Small intestine (tissue), 7 donors: ENCODE measurements around the gene KIAA0319L. TPM values are rescaled to one million over a fixed set of nuclear protein-coding genes. Genes with fewer than 3 reads are reported as not detected.

ENCODE experiments used
- DNase-seq, 2 donors: peaks; one replicate each; pipeline versions ENCODE4 v3.0.0 to v3.0.0-alpha.2; 2013
- FAIRE-seq: peaks from 2 replicates; lab custom pipeline; 2012; peaks lifted over from hg19 to GRCh38; lab: Jason Lieb, UNC
- H3K27ac ChIP-seq, 3 donors: one replicate each; pipeline ENCODE4 v1.5.1; 2013; ENCODE audit warnings: low read length in 2 of 3, mild to moderate bottlenecking in 2 of 3, control low read depth in 1 of 3, inconsistent platforms in 1 of 3, low read depth in 1 of 3, moderate library complexity in 1 of 3
- H3K27me3 ChIP-seq, 3 donors: one replicate each; pipeline ENCODE4 v1.6.1; 2013; ENCODE audit warnings: low read length in 3 of 3, inconsistent platforms in 1 of 3; ENCODE audit not compliant: control insufficient read depth in 3 of 3, insufficient read depth in 3 of 3
- H3K36me3 ChIP-seq, 3 donors: one replicate each; pipeline ENCODE4 v1.6.1; 2013; ENCODE audit warnings: low read length in 3 of 3, inconsistent platforms in 1 of 3, low read depth in 1 of 3, mild to moderate bottlenecking in 1 of 3, moderate library complexity in 1 of 3; ENCODE audit not compliant: control insufficient read depth in 3 of 3, insufficient read depth in 2 of 3
- H3K4me1 ChIP-seq, 3 donors: one replicate each; pipeline ENCODE4 v1.6.1; 2013; ENCODE audit warnings: low read length in 2 of 3, inconsistent platforms in 1 of 3, low read depth in 1 of 3, mild to moderate bottlenecking in 1 of 3, moderate library complexity in 1 of 3; ENCODE audit not compliant: control insufficient read depth in 3 of 3, insufficient read depth in 2 of 3
- H3K4me3 ChIP-seq, 3 donors: one replicate each; pipeline ENCODE4 v1.5.1; 2013; ENCODE audit warnings: low read length in 3 of 3, control low read depth in 1 of 3, inconsistent platforms in 1 of 3, low read depth in 1 of 3, mild to moderate bottlenecking in 1 of 3, moderate library complexity in 1 of 3
- H3K9me3 ChIP-seq, 2 donors: one replicate each; pipeline ENCODE4 v1.6.1; 2013; ENCODE audit warnings: low read depth in 1 of 2, low read length in 1 of 2; ENCODE audit not compliant: control insufficient read depth in 2 of 2, insufficient read depth in 1 of 2
- WGBS, 3 donors: extraction: QIAGEN DNeasy Blood & Tissue Kit; methylation state at CpG; one replicate each; pipeline ENCODE4 v1.1.7; 2013; 5-methylcytosine and 5-hydroxymethylcytosine counted together
- polyA plus RNA-seq, 4 donors: library from polyadenylated mRNA; stranded (reverse) in 3 of 4; unstranded in 1 of 4; fragments of 200-250 nt in 3 of 4; fragments of 120-200 nt in 1 of 4; gene quantifications; one replicate each; pipeline versions ENCODE4 v1.2.1 to v1.2.3, GENCODE V29; 2013
- donor health status: healthy with polysubstance abuse.
- donor health status: control.
- donor health status: control.
- donor health status: Bipolar disorder and iron deficiency.
- donor health status: healthy.

KIAA0319L gene
- polyA plus RNA-seq, 4 donors: 14.1 to 66.4 (median 21.9) TPM

DNA sequence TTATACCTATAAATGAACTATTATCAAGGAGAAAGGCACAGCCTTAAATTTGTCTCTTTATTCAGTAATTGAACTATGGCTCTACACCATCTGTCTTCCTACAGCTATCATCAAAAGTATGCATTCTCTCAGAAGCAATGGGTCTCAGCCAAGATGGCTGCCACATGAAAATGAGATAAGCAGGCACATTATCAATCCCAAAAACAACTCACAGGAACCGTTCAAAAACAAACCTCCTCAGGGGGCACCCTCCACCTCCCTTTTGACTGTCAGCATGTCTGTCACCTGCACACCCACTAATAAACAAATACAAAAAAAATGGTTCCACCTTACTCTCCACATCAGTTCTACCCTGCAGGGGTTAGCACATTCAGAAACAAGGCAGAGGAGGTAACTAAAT lies 23.6 kb downstream of the KIAA0319L start:
- Histone ChIP-seq H3K36me3 (peaks cover 2 to 20% (median 6%) of the 10 kb centered on the region in 3 donors), H3K9me3 (peaks cover 0 to 29% of the 10 kb centered on the region in 2 donors), H3K27ac (no peak overlapping the region), H3K27me3 (no peaks in the 10 kb centered on the region), H3K4me3 (no peak overlapping the region), H3K4me1 (peaks cover 0 to 2% (median 0%) of the 10 kb centered on the region in 3 donors)
- DNase-seq: no peak
- FAIRE-seq: no peak
- WGBS, 3 donors: 34 to 58% (median 57%) methylated on average over 1 of the region's 1 CpG

DNA sequence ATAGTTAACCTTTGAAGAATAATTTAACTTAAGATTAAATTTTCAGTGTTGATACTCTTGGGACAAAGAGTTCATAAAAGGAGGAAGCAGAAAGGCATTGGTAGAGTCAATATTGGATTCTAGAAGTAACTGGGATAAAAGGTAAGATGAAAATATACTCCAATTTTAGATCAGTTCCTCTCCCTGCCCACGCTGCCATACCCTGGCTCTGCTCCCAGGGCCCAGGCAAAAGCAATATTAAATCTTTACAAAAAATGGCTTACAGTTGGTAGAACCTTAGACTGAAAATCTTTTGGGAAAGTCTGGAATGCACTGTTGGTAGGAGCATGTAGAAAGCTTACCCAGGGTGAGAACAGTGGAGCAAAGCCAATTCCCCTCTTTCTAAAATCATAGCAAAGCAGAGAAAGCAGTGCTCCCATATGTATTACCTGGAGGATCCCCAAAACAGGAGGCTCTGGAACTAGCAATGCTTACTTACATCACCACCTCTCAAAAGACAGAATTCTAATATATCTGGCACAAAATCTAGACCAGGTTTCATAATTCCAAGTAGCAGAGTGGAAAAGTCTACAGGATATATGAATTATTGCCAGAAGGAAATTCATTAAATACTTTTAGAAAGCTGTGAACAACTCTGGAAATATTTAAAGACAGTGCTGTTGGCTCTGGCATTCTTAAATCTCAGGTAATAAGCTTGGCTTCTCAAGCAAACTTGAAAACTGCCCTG lies 24.5 kb downstream of the KIAA0319L start:
- Histone ChIP-seq H3K27me3 (no peaks in the 10 kb centered on the region), H3K9me3 (peaks cover 0 to 33% of the 10 kb centered on the region in 2 donors), H3K4me1 (peaks cover 0 to 2% (median 0%) of the 10 kb centered on the region in 3 donors), H3K36me3 (peaks cover 2 to 20% (median 6%) of the 10 kb centered on the region in 3 donors), H3K4me3 (no peak overlapping the region), H3K27ac (no peak overlapping the region)
- DNase-seq: no peak
- 90 to 96% (median 92%) methylated on average over 1 of the region's 1 CpG for WGBS, 3 donors
- no peak for FAIRE-seq

DNA sequence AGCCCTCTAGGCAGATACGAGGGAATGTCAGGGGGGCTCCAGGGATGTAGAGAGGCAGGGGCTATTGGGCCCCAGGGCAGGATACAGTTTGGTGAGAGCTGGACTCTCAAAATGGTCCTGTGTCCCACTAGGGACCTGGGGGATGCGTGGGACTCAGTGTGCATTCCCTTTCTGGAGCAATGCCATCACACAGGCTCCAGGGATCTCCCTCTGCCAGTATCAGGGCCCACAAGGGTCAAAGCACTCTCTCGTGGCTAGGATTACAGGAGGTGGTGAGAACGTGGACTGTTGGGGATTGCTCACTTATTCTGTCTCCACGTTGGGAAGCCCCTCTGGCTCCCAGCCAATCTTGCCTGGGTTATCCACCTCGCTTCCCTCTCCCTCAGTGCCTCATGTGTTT lies 25.8 kb downstream of the KIAA0319L start:
- Histone ChIP-seq H3K9me3 (peaks cover 0 to 33% of the 10 kb centered on the region in 2 donors), H3K4me1 (no peaks in the 10 kb centered on the region), H3K27ac (no peak overlapping the region), H3K36me3 (peaks cover 2 to 20% (median 6%) of the 10 kb centered on the region in 3 donors), H3K4me3 (no peak overlapping the region), H3K27me3 (no peaks in the 10 kb centered on the region)
- no peak for FAIRE-seq
- DNase-seq: no peak
- WGBS, 3 donors: 86 to 94% (median 88%) methylated on average over 6 of the region's 6 CpGs

DNA sequence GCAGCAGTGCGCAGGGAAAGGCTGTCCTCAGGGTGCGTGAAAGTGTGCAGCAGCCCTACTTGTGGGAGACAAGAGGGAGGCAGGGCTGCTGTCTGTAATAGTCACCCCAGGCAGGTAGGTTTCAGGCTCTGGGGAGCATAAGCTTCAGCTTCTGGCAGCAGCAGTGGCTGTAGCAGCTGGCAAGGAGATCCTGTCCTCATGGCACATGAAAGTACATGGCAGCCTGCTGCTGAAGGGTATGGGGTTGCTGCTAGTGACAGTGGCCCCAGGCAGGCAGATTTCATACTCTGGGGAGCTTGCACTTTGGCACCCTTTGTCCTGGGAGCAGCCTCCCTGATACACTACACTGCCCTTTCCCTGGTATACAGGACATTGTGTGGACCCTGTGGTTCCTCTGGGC lies 26.3 kb downstream of the KIAA0319L start:
- no peak overlapping the region for H3K4me3 ChIP-seq
- H3K9me3 ChIP-seq: peaks cover 0 to 33% of the 10 kb centered on the region in 2 donors
- DNase-seq (no peak), FAIRE-seq (no peak)
- H3K27me3 ChIP-seq: no peaks in the 10 kb centered on the region
- 98 to 100% (median 100%) methylated on average over 2 of the region's 2 CpGs for WGBS, 3 donors
- no peak overlapping the region for H3K27ac ChIP-seq
- no peaks in the 10 kb centered on the region for H3K4me1 ChIP-seq
- H3K36me3 ChIP-seq: peaks cover 2 to 20% (median 6%) of the 10 kb centered on the region in 3 donors

DNA sequence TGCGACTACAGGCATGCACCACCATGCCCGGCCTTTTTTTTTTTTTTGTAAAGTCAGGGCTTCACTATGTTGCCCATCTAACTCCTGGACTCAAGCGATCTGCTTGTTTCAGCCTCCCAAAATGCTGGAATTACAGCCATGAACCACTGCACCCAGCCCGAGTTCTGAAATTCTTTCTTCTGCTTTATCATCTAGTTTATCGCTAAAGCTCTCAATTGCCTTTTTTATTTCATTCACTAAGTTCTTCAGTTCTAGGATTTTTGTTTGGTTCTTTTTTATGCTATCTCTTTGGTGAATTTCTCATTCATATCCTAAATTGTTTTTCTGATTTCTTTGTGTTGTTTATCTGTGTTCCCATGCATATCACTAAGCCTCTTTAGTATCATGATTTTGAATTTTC lies 27.0 kb downstream of the KIAA0319L start:
- Histone ChIP-seq H3K4me1 (no peaks in the 10 kb centered on the region), H3K9me3 (peaks cover 0 to 33% of the 10 kb centered on the region in 2 donors), H3K36me3 (peaks cover 2 to 20% (median 6%) of the 10 kb centered on the region in 3 donors), H3K4me3 (no peak overlapping the region), H3K27me3 (no peaks in the 10 kb centered on the region), H3K27ac (no peak overlapping the region)
- DNase-seq (no peak), FAIRE-seq (no peak)
- 78 to 79% (median 79%) methylated on average over 5 of the region's 5 CpGs for WGBS, 3 donors

DNA sequence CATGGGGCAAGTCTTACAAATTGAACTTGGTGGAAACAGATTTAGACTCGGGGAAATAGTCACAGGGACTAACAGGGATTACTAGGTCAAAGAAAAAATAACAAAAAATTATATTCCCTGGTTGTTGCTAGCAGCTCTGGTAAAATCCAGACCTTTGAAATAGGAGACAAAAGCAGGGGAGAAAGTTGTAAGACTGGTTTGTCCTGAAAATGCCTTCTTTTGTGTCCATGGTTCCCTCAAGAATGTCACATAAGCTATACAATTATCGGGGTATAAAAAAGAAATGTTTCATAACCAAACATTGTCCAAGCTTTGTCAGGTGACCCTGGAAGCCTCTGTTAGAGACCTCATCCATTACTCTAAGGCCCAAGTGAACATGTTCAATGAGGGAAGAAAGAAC lies 33.1 kb downstream of the KIAA0319L start:
- no peak overlapping the region for H3K4me3 ChIP-seq
- H3K27ac ChIP-seq: no peak overlapping the region
- H3K27me3 ChIP-seq: no peaks in the 10 kb centered on the region
- H3K4me1 ChIP-seq: no peaks in the 10 kb centered on the region
- peaks cover 0 to 4% of the 10 kb centered on the region in 2 donors for H3K9me3 ChIP-seq
- FAIRE-seq (no peak), DNase-seq (no peak)
- WGBS, 3 donors: 77 to 88% (median 84%) methylated on average over 2 of the region's 2 CpGs
- H3K36me3 ChIP-seq: no peaks in the 10 kb centered on the region

DNA sequence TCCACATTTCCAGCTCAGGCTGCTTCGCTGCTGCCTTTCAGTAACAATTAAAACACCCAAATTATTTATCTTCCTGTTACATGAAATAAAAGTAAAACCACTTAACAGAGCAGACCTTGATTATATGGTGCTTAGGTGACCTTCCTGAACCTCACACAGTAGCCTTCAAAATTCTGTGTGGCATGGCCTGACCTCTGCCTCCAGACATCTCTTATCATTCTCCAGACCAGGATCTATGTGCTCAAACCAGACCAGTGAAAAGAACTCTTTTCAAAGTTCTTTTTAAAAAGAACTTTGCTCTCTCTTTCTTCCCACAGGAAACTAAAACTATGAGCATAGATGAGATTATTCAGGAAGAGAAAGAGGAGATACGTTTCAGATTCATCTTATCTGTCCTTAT lies 37.8 kb downstream of the KIAA0319L start:
- no peak overlapping the region for H3K27ac ChIP-seq
- H3K9me3 ChIP-seq: peaks cover 0 to 11% of the 10 kb centered on the region in 2 donors
- H3K4me3 ChIP-seq: no peak overlapping the region
- no peaks in the 10 kb centered on the region for H3K27me3 ChIP-seq
- WGBS, 3 donors: 63 to 70% (median 63%) methylated on average over 2 of the region's 2 CpGs
- no peaks in the 10 kb centered on the region for H3K4me1 ChIP-seq
- FAIRE-seq (no peak), DNase-seq (no peak)
- no peaks in the 10 kb centered on the region for H3K36me3 ChIP-seq

DNA sequence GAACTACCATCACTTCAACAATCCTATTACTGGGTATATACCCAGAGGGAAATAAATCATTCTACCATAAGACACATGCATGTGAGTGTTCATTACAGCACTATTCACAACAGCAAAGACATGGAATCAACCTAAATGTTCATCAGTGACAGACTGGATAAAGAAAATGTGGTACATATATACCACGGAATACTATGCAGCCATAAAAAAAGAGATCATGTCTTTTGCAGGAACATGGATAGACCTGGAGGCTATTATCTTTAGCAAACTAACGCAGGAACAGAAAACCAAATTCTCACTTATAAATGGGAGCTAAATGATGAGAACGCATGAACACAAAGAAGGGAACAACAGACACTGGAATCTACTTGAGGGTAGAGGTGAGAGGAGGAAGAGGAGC lies 39.0 kb downstream of the KIAA0319L start:
- Histone ChIP-seq H3K4me3 (no peak overlapping the region), H3K36me3 (no peaks in the 10 kb centered on the region), H3K9me3 (peaks cover 0 to 11% of the 10 kb centered on the region in 2 donors), H3K4me1 (no peaks in the 10 kb centered on the region), H3K27ac (no peak overlapping the region), H3K27me3 (no peaks in the 10 kb centered on the region)
- WGBS, 3 donors: 96 to 97% (median 97%) methylated on average over 3 of the region's 3 CpGs
- DNase-seq (no peak), FAIRE-seq (no peak)
